Progenitor cell of endocrine pancreas (in vitro differentiated cells): Measurements from ENCODE around the gene PSMC6. TPM values are rescaled to one million over a fixed set of nuclear protein-coding genes. Genes with fewer than 3 reads are reported as not detected.
A peak's percentile ranks its signal among the peaks of the same experiment; 100 is the strongest.

Experiments
- DNase-seq: peaks from one replicate; pipeline ENCODE4 v3.0.0; 2021; ENCODE audit warnings: low spot score; ENCODE audit not compliant: unreplicated experiment
- H3K27ac Mint-ChIP-seq: 2 replicates; pipeline ENCODE4 v1.8.0; 2021; ENCODE audit warnings: mild to moderate bottlenecking, moderate library complexity, mixed read lengths
- H3K27me3 Mint-ChIP-seq: 2 replicates; pipeline ENCODE4 v1.8.0; 2021; ENCODE audit warnings: mixed read lengths
- H3K36me3 Mint-ChIP-seq: 2 replicates; pipeline ENCODE4 v1.8.0; 2022; ENCODE audit warnings: mixed read lengths; ENCODE audit not compliant: insufficient read depth
- H3K4me1 Mint-ChIP-seq: 2 replicates; pipeline ENCODE4 v1.8.0; 2021; ENCODE audit warnings: low read depth, mixed read lengths
- H3K4me3 Mint-ChIP-seq: 2 replicates; pipeline ENCODE4 v1.8.0; 2021; ENCODE audit warnings: low read depth, mild to moderate bottlenecking, moderate library complexity, mixed read lengths
- H3K9me3 Mint-ChIP-seq: 2 replicates; pipeline ENCODE4 v1.8.0; 2021; ENCODE audit warnings: low read depth, mixed read lengths
- total RNA-seq: library from RNA; stranded (reverse); gene quantifications from 2 replicates; pipeline ENCODE4 v1.2.1, GENCODE V29; 2021
- TF ChIP-seq, protein P1 (sequence below): fragments of 200-600 bp; sonication (generic); IDR thresholded peaks from one replicate; pipeline ENCODE4 v1.5.0; 2021; ENCODE audit warnings: antibody characterized with exemption, mild to moderate bottlenecking; ENCODE audit not compliant: unreplicated experiment

PSMC6 gene
- total RNA-seq, 1 donor from 2014 or later, result 113 TPM

DNA sequence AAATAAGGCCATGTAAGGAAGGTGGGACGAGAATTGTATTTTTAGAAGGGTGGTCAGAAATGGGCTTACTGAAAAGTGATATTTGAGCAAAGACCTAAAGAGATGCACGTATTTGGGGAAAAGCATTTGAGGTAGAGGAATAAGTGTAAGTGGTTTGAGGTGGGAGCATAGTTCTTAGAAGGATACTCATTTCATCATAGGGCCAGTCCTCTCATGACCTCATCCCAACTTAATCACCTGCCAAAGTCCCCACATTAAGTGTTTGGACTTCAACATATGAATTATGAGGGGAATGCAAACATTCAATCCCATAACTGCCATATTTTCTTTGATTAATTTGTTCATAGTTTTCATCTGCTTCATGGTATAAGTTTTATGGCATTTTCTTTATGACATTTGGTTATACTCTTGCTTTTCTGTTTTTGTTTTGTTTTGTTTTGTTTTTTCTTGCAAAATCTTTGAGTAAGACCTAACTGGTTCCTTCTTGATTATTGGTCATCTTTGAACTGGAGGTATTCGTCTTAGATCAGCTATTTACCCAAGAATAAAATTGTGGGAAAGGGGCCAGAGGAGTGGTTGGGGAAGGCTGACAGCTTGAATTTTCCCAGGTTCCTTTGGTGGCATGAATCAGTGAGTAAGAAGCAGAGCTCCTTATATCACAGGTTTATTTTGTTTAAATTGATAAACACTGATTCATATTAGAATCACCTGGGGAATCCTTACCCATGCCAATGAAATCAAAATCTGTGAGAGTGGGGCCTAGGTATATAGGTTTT lies 60.2 kb downstream of the PSMC6 start:
- no peaks in the 10 kb centered on the region for H3K4me1 Mint-ChIP-seq
- H3K27me3 Mint-ChIP-seq, result no peaks in the 10 kb centered on the region
- H3K9me3 Mint-ChIP-seq, result no peaks in the 10 kb centered on the region
- TF ChIP-seq, protein P1, sequence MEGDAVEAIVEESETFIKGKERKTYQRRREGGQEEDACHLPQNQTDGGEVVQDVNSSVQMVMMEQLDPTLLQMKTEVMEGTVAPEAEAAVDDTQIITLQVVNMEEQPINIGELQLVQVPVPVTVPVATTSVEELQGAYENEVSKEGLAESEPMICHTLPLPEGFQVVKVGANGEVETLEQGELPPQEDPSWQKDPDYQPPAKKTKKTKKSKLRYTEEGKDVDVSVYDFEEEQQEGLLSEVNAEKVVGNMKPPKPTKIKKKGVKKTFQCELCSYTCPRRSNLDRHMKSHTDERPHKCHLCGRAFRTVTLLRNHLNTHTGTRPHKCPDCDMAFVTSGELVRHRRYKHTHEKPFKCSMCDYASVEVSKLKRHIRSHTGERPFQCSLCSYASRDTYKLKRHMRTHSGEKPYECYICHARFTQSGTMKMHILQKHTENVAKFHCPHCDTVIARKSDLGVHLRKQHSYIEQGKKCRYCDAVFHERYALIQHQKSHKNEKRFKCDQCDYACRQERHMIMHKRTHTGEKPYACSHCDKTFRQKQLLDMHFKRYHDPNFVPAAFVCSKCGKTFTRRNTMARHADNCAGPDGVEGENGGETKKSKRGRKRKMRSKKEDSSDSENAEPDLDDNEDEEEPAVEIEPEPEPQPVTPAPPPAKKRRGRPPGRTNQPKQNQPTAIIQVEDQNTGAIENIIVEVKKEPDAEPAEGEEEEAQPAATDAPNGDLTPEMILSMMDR, result no peak
- peak overlapping the region; percentile 38 for H3K27ac Mint-ChIP-seq
- DNase-seq, result no peak
- H3K36me3 Mint-ChIP-seq, result peaks cover 22% of the 10 kb centered on the region
- H3K4me3 Mint-ChIP-seq, result no peak overlapping the region

DNA sequence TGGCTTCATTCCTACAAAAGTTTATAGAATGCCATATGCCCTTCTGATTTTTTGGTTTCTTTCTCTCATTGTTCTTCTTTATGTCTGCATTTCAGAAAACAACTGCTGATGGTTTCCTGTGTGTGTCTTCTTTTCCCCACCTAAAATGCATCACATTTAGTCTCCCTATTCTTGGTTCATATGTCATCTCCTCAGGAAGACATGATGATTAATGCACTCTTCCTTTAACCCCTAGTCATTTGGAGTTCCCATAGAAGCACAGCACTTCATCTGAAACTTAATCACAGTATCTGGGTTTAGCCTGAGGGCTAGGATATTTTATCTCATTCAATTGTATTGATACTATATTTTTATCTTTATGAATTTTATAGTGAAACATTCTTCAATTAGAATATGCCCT lies 62.9 kb downstream of the PSMC6 start:
- Mint-ChIP-seq H3K27ac (no peak overlapping the region), H3K9me3 (no peaks in the 10 kb centered on the region), H3K4me3 (no peak overlapping the region), H3K36me3 (peaks cover 14% of the 10 kb centered on the region), H3K27me3 (no peaks in the 10 kb centered on the region), H3K4me1 (no peaks in the 10 kb centered on the region)
- no peak for DNase-seq
- TF ChIP-seq, protein P1, result no peak

DNA sequence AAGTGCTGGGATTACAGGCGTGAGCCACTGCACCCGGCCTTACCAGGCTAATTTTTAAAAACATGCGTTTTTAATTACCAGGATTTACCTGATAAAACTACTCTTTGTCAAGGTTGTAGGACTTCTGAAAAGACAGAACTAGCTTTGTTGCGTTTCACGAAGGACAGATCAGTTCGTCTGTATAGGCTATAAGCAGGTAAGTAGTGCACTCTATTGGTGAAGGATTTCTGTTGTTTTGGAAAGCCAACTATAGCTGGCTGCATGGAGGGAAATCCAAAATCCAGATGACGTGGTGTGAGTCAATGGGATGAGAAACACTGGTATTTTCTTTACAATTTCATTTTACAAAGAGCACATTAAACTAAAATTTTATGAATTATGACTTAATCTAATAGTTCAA lies 69.8 kb downstream of the PSMC6 start:
- no peaks in the 10 kb centered on the region for H3K27me3 Mint-ChIP-seq
- TF ChIP-seq, protein P1, result no peak
- H3K27ac Mint-ChIP-seq, result no peak overlapping the region
- H3K4me3 Mint-ChIP-seq, result no peak overlapping the region
- DNase-seq, result no peak
- no peaks in the 10 kb centered on the region for H3K4me1 Mint-ChIP-seq
- no peaks in the 10 kb centered on the region for H3K9me3 Mint-ChIP-seq
- H3K36me3 Mint-ChIP-seq, result peaks cover 2% of the 10 kb centered on the region

Other genes starting within 250 kb of the PSMC6 start
- gene TXNDC16, start 154.7 kb upstream of the PSMC6 start, total RNA-seq, result 18.9 and 25.0 TPM in 2 replicates
- gene GPR137C, start 154.4 kb upstream of the PSMC6 start, total RNA-seq, result 8.7 and 10.1 TPM in 2 replicates
- 46.9 and 51.0 TPM in 2 replicates for gene ERO1A, start 11.6 kb upstream of the PSMC6 start, total RNA-seq
- gene STYX, start 23.0 kb downstream of the PSMC6 start, total RNA-seq, result 12.1 and 13.6 TPM in 2 replicates
- gene GNPNAT1, start 84.4 kb downstream of the PSMC6 start, total RNA-seq, result 19.9 and 25.3 TPM in 2 replicates
- 44.4 and 52.8 TPM in 2 replicates for gene FERMT2, start 243.8 kb downstream of the PSMC6 start, total RNA-seq